CD4-positive, CD25-positive, alpha-beta regulatory T cell (primary cell): ENCODE results near the gene KCNQ1. TPM values are rescaled to one million over a fixed set of nuclear protein-coding genes. Genes with fewer than 3 reads are reported as not detected.

Experiments
- ATAC-seq, 2 donors: fragments of 150-1000 bp; cut with Tn5 transposase; one replicate each; pipeline ENCODE4 v1.10.0; 2021; ENCODE audit warnings: low read depth in 2 of 2, moderate number of reproducible peaks in 2 of 2, moderate library complexity in 1 of 2
- DNase-seq, 3 donors: peaks; one replicate each; pipeline versions ENCODE4 v3.0.0 to v3.0.0-alpha.2; 2012 to 2022; ENCODE audit warnings: mixed read lengths in 1 of 3
- H3K27ac ChIP-seq: one replicate; pipeline ENCODE4 v1.7.0; 2013; ENCODE audit warnings: mild to moderate bottlenecking, low read length; ENCODE audit not compliant: insufficient read depth, poor library complexity, severe bottlenecking
- H3K27me3 ChIP-seq: one replicate; pipeline ENCODE4 v1.7.0; 2013; ENCODE audit warnings: low read length; ENCODE audit not compliant: control insufficient read depth, insufficient read depth
- H3K36me3 ChIP-seq: one replicate; pipeline ENCODE4 v1.7.0; 2013; ENCODE audit warnings: mild to moderate bottlenecking, low read length, moderate library complexity; ENCODE audit not compliant: control insufficient read depth, insufficient read depth
- H3K4me1 ChIP-seq: 2 replicates; pipeline ENCODE4 v1.7.0; 2013; ENCODE audit warnings: mild to moderate bottlenecking, low read length; ENCODE audit not compliant: insufficient read depth, control insufficient read depth, poor library complexity, severe bottlenecking
- H3K4me3 ChIP-seq: one replicate; pipeline ENCODE4 v1.7.0; 2013; ENCODE audit warnings: low read depth, mild to moderate bottlenecking, low read length, moderate library complexity
- H3K9me3 ChIP-seq, 2 experiments: 1 replicate in 1 of 2; 2 replicates in 1 of 2; pipeline ENCODE4 v1.7.0; 2013; ENCODE audit warnings: low read length in 2 of 2, mild to moderate bottlenecking in 1 of 2, moderate library complexity in 1 of 2; ENCODE audit not compliant: control insufficient read depth in 2 of 2
- H3K27ac Mint-ChIP-seq, 3 donors: one replicate each; pipeline ENCODE4 v1.8.0; 2020 to 2022; ENCODE audit warnings: mild to moderate bottlenecking in 3 of 3, mixed read lengths in 3 of 3, moderate library complexity in 2 of 3
- H3K27me3 Mint-ChIP-seq: one replicate; pipeline ENCODE4 v1.8.0; 2022; ENCODE audit warnings: mild to moderate bottlenecking, mixed read lengths
- H3K36me3 Mint-ChIP-seq: one replicate; pipeline ENCODE4 v1.8.0; 2020; ENCODE audit warnings: mixed read lengths
- H3K4me1 Mint-ChIP-seq, 4 donors: one replicate each; pipeline ENCODE4 v1.8.0; 2020 to 2022; ENCODE audit warnings: mixed read lengths in 4 of 4, mild to moderate bottlenecking in 1 of 4
- H3K4me3 Mint-ChIP-seq, 4 donors: one replicate each; pipeline ENCODE4 v1.8.0; 2020 to 2022; ENCODE audit warnings: mild to moderate bottlenecking in 4 of 4, mixed read lengths in 4 of 4, moderate library complexity in 3 of 4
- H3K9me3 Mint-ChIP-seq, 7 donors: one replicate each; pipeline ENCODE4 v1.8.0; 2020 to 2022; ENCODE audit warnings: mixed read lengths in 7 of 7, mild to moderate bottlenecking in 3 of 7, moderate library complexity in 2 of 7
- polyA plus RNA-seq, 4 donors: library from polyadenylated mRNA; unstranded; fragments of 300-500 nt; fragmentation: Illumina TruSeq; gene quantifications; one replicate each; pipeline ENCODE4 v1.2.3, GENCODE V29; 2021
- total RNA-seq: library from RNA; stranded (reverse); gene quantifications from one replicate; pipeline ENCODE4 v1.2.3, GENCODE V29; 2022

Gene KCNQ1
- total and polyA plus RNA-seq, 5 donors from 2014 or later = 5.5 to 13.4 (median 6.8) TPM

- DNase-seq = no peak
- no peaks in the 10 kb centered on the region for H3K9me3 Mint-ChIP-seq
- H3K36me3 Mint-ChIP-seq = no peaks in the 10 kb centered on the region
- peak overlapping the region in 2 of 3 donors; percentile 38 to 92 for H3K27ac Mint-ChIP-seq
- H3K9me3 ChIP-seq = no peaks in the 10 kb centered on the region
- no peaks in the 10 kb centered on the region for H3K36me3 ChIP-seq
- H3K27me3 ChIP-seq = no peaks in the 10 kb centered on the region
- no peak for ATAC-seq
- H3K4me3 ChIP-seq = no peak overlapping the region
- H3K27ac ChIP-seq = no peak overlapping the region
- H3K4me3 Mint-ChIP-seq = peak overlapping the region; percentile 38 to 79 (median 76)
- H3K4me1 Mint-ChIP-seq = peaks cover 0 to 67% (median 20%) of the 10 kb centered on the region in 4 donors
- H3K27me3 Mint-ChIP-seq = no peaks in the 10 kb centered on the region
- peaks cover 29% of the 10 kb centered on the region for H3K4me1 ChIP-seq
These were observed 22.9 kb downstream of the KCNQ1 start for GRCh38 chr11:2467695-2468055.

- H3K9me3 ChIP-seq = no peaks in the 10 kb centered on the region
- Mint-ChIP-seq H3K27me3 (no peaks in the 10 kb centered on the region), H3K36me3 (no peaks in the 10 kb centered on the region), H3K4me1 (peaks cover 0 to 57% (median 20%) of the 10 kb centered on the region in 4 donors), H3K9me3 (no peaks in the 10 kb centered on the region), H3K27ac (peak overlapping the region in 2 of 3 donors; percentile 20 to 93), H3K4me3 (peak overlapping the region in 1 of 4 donors; percentile 35)
- H3K27ac ChIP-seq = no peak overlapping the region
- peaks cover 23% of the 10 kb centered on the region for H3K4me1 ChIP-seq
- no peak overlapping the region for H3K4me3 ChIP-seq
- H3K36me3 ChIP-seq = no peaks in the 10 kb centered on the region
- no peaks in the 10 kb centered on the region for H3K27me3 ChIP-seq
- DNase-seq (no peak), ATAC-seq (no peak)
These were observed 23.8 kb downstream of the KCNQ1 start for GRCh38 chr11:2468363-2469235.

DNA sequence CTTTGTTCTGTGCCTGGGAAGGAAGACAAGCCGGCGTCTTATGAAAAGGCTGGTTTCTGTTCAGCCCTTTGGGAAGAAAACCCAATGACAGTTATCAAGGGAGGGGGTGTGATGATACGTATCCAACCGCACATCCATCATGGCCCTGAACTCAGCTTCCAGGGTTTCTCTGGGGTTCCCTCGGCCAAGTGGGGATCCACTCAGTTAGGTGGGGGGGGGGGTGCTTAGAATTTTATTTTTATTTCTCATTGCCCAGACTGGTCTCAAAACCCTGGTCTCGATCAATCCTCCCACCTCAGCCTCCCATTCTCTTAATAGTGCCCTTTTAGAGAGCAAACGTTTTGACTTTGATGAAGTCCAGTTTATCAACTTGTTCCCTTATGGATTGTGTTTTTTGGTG is 25.7 kb downstream of the KCNQ1 start:
- Mint-ChIP-seq H3K27ac (no peak overlapping the region), H3K27me3 (no peaks in the 10 kb centered on the region), H3K9me3 (no peaks in the 10 kb centered on the region), H3K4me3 (no peak overlapping the region), H3K36me3 (no peaks in the 10 kb centered on the region), H3K4me1 (peaks cover 0 to 50% (median 21%) of the 10 kb centered on the region in 4 donors)
- no peak for DNase-seq
- no peaks in the 10 kb centered on the region for H3K27me3 ChIP-seq
- no peak overlapping the region for H3K27ac ChIP-seq
- H3K4me1 ChIP-seq = peaks cover 20% of the 10 kb centered on the region
- no peak overlapping the region for H3K4me3 ChIP-seq
- ATAC-seq = no peak
- H3K36me3 ChIP-seq = no peaks in the 10 kb centered on the region
- H3K9me3 ChIP-seq = no peaks in the 10 kb centered on the region

DNA sequence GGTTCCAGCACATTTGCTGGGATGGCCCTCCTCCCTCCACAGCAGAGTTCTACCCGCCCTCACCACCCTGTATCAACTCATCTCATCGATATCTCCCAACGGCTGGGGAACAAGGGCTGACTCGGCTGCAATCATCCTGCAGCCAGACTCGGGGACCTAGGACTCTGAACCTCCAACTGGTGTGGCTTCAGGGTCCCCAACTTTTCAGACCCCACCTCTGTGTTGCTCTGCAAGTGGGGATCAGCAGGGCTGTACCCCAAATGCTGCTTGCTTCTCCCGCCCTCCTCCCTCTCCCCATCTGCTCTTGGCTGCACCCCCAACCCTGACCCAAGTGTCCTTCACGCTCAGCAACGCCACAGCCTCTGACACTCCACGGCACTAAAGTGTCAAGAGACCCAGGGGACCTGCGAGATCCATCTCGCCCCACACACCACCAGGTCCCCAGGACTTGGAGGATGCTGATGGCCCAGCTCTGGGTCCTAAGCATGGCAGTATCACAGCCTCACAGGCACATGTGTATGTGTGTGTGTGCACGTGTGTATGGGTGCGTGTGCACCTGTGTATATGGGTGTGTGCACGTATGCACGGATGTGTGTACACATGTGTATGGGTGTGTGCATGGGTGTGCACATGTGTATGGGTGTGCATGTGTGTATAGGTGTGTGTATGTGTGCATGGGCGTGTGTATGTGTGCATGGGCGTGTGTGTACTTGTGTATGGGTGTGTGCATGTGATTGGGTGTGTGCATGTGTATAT is 26.4 kb downstream of the KCNQ1 start:
- Histone ChIP-seq H3K4me3 (no peak overlapping the region), H3K9me3 (no peaks in the 10 kb centered on the region), H3K4me1 (peaks cover 19% of the 10 kb centered on the region), H3K27ac (no peak overlapping the region), H3K27me3 (no peaks in the 10 kb centered on the region), H3K36me3 (no peaks in the 10 kb centered on the region)
- peaks cover 0 to 46% (median 21%) of the 10 kb centered on the region in 4 donors for H3K4me1 Mint-ChIP-seq
- DNase-seq (no peak), ATAC-seq (no peak)
- H3K27ac Mint-ChIP-seq = no peak overlapping the region
- no peak overlapping the region for H3K4me3 Mint-ChIP-seq
- no peaks in the 10 kb centered on the region for H3K9me3 Mint-ChIP-seq
- no peaks in the 10 kb centered on the region for H3K27me3 Mint-ChIP-seq
- no peaks in the 10 kb centered on the region for H3K36me3 Mint-ChIP-seq

- no peak for DNase-seq
- Mint-ChIP-seq H3K4me3 (peak overlapping the region in 1 of 4 donors; percentile 4), H3K27me3 (no peaks in the 10 kb centered on the region), H3K4me1 (peaks cover 0 to 41% (median 16%) of the 10 kb centered on the region in 4 donors), H3K9me3 (no peaks in the 10 kb centered on the region), H3K36me3 (no peaks in the 10 kb centered on the region), H3K27ac (peak overlapping the region in 2 of 3 donors; percentile 33 to 79)
- no peaks in the 10 kb centered on the region for H3K27me3 ChIP-seq
- no peaks in the 10 kb centered on the region for H3K9me3 ChIP-seq
- no peaks in the 10 kb centered on the region for H3K36me3 ChIP-seq
- no peak overlapping the region for H3K4me3 ChIP-seq
- no peak overlapping the region for H3K27ac ChIP-seq
- peaks cover 14% of the 10 kb centered on the region for H3K4me1 ChIP-seq
- no peak for ATAC-seq
These were observed 26.9 kb downstream of the KCNQ1 start for GRCh38 chr11:2471804-2472096.

DNA sequence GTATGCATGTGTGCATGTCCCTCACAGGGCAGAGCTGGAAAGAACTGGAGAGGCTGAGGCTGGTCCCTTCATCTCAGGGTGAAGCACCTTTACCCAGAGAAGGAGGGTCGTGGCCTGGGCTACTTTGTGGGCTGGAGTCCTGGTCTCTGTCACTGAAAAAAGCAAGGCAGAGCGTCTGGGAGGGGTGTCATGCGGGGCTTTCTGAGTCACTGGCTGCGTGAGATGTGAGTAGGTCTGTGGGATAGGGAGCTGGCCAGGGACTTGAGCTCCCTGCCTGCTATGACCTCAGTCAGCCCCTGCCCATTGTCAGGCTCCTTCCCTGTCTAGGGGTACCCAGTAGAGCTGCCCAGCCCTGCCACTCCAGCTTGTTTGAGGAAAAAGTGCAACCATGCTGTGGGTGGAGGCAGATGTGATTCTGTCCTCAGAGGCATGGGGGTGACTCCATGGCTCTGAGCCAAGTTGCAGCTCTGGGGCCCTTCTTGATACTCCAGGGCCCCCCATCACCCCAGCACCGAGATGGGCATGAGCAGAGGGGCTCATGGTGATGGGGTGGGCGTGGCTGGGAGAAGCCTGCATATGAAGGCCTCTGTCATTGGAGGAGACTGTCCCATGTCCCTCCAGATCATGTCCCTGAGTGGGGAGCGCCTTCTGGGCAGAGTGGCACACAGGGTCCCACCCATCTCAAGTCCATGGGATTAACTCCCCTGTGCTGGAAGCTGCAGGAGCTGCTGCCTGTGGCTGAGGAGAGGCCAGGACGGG is 27.8 kb downstream of the KCNQ1 start:
- peaks cover 0 to 32% (median 11%) of the 10 kb centered on the region in 4 donors for H3K4me1 Mint-ChIP-seq
- no peaks in the 10 kb centered on the region for H3K9me3 ChIP-seq
- H3K4me3 Mint-ChIP-seq = no peak overlapping the region
- H3K27me3 ChIP-seq = no peaks in the 10 kb centered on the region
- H3K27ac ChIP-seq = no peak overlapping the region
- H3K36me3 Mint-ChIP-seq = peaks cover under 1% of the 10 kb centered on the region
- H3K9me3 Mint-ChIP-seq = peaks cover 0 to 4% (median 0%) of the 10 kb centered on the region in 7 donors
- H3K27ac Mint-ChIP-seq = peak overlapping the region in 1 of 3 donors; percentile 79
- ATAC-seq (no peak), DNase-seq (no peak)
- H3K4me3 ChIP-seq = no peak overlapping the region
- peaks cover 6% of the 10 kb centered on the region for H3K4me1 ChIP-seq
- H3K36me3 ChIP-seq = no peaks in the 10 kb centered on the region
- H3K27me3 Mint-ChIP-seq = no peaks in the 10 kb centered on the region

DNA sequence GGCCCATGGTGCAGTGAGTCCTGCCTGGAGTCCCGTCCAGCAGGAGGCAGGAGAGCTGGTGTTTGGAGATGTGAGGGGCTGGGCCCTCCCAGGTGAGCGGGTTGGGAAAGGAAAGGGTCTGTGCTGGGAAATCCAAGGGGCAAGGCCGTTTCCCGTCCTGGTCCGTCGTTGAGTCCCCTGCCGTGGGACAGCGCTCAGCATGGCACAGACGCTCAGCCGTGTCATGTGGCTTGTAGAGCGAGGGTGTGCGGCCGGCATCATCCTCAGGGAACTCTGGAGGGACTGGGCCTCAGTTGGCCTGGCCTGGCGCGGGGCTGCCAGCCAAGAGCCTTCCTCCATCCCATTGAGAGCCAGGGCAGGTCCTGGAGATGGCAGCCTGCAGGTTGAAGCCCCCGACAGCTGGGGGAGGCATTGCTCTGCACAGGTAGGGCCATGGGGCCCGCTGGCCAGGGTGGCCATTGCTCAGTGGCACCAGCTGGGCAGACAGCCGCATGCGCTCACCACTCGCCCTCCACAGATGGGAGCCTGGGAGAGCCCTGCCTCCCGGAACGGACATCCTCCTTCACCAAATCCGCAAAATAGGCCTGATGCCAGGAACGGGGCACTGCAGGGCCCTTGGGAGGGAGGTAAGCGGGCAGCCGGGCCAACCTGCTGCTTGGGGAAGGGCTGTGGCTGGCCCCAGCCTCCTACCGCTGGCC is 28.7 kb downstream of the KCNQ1 start:
- DNase-seq (no peak), ATAC-seq (no peak)
- Histone ChIP-seq H3K36me3 (no peaks in the 10 kb centered on the region), H3K27me3 (no peaks in the 10 kb centered on the region), H3K9me3 (no peaks in the 10 kb centered on the region), H3K27ac (no peak overlapping the region), H3K4me1 (no peaks in the 10 kb centered on the region), H3K4me3 (no peak overlapping the region)
- peaks cover 0 to 6% (median under 1%) of the 10 kb centered on the region in 7 donors for H3K9me3 Mint-ChIP-seq
- peaks cover 10% of the 10 kb centered on the region for H3K36me3 Mint-ChIP-seq
- no peak overlapping the region for H3K27ac Mint-ChIP-seq
- H3K4me3 Mint-ChIP-seq = no peak overlapping the region
- H3K27me3 Mint-ChIP-seq = no peaks in the 10 kb centered on the region
- H3K4me1 Mint-ChIP-seq = peaks cover 0 to 26% (median 10%) of the 10 kb centered on the region in 4 donors
